GM10266 (cell line): Measurements from ENCODE around the gene TMEM129.

Experiments
- DNase-seq: peaks from one replicate; pipeline ENCODE4 v3.0.0; 2012; ENCODE audit errors: extremely low spot score
- CTCF ChIP-seq: IDR thresholded peaks from 2 replicates; pipeline ENCODE4 v1.5.1; 2012; ENCODE audit warnings: mild to moderate bottlenecking, low read depth; ENCODE audit not compliant: control insufficient read depth, insufficient read depth; ENCODE audit errors: missing control alignments

Gene TMEM129

GRCh38 chr4:1735215-1735614, 14.1 kb upstream of the TMEM129 start:
- TF ChIP-seq CTCF, result no peak
- DNase-seq, result no peak

GRCh38 chr4:1732911-1733310, 11.8 kb upstream of the TMEM129 start:
- DNase-seq, result no peak
- TF ChIP-seq CTCF, result no peak

GRCh38 chr4:1731180-1731579, 10.1 kb upstream of the TMEM129 start:
- DNase-seq, result no peak
- no peak for TF ChIP-seq CTCF

GRCh38 chr4:1730532-1731135, 9.5 kb upstream of the TMEM129 start:
- no peak for DNase-seq
- no peak for TF ChIP-seq CTCF

- no peak for TF ChIP-seq CTCF
- DNase-seq, result no peak
These were observed 7.2 kb upstream of the TMEM129 start for GRCh38 chr4:1728061-1728980.

GRCh38 chr4:1727117-1728031, 6.3 kb upstream of the TMEM129 start:
- TF ChIP-seq CTCF, result no peak
- no peak for DNase-seq
